IgD-negative memory B cell (primary cell): Measurements from ENCODE around the gene AFF3. TPM values are rescaled to one million over a fixed set of nuclear protein-coding genes. Genes with fewer than 3 reads are reported as not detected.
A peak's percentile ranks its signal among the peaks of the same experiment; 100 is the strongest.

Experiments
- H3K27ac Mint-ChIP-seq, 3 donors: one replicate each; pipeline ENCODE4 v1.8.0; 2020 to 2022; ENCODE audit warnings: mild to moderate bottlenecking in 3 of 3, mixed read lengths in 3 of 3, moderate library complexity in 1 of 3
- H3K27me3 Mint-ChIP-seq: one replicate; pipeline ENCODE4 v1.8.0; 2021; ENCODE audit warnings: mixed read lengths
- H3K36me3 Mint-ChIP-seq: one replicate; pipeline ENCODE4 v1.8.0; 2020; ENCODE audit warnings: mild to moderate bottlenecking, mixed read lengths
- H3K4me1 Mint-ChIP-seq, 3 donors: one replicate each; pipeline ENCODE4 v1.8.0; 2020 to 2022; ENCODE audit warnings: mixed read lengths in 3 of 3, mild to moderate bottlenecking in 1 of 3
- H3K4me3 Mint-ChIP-seq, 4 donors: one replicate each; pipeline ENCODE4 v1.8.0; 2020 to 2022; ENCODE audit warnings: mild to moderate bottlenecking in 4 of 4, mixed read lengths in 4 of 4, moderate library complexity in 3 of 4
- H3K9me3 Mint-ChIP-seq, 3 donors: one replicate each; pipeline ENCODE4 v1.8.0; 2020 to 2021; ENCODE audit warnings: mixed read lengths in 3 of 3, mild to moderate bottlenecking in 1 of 3
- polyA plus RNA-seq: library from polyadenylated mRNA; unstranded; fragments of 300-500 nt; fragmentation: Illumina TruSeq; gene quantifications from one replicate; pipeline ENCODE4 v1.2.3, GENCODE V29; 2021

Gene AFF3
- polyA plus RNA-seq, 1 donor from 2014 or later, result 85.9 TPM

GRCh38 chr2:99708231-99708630, 434.2 kb downstream of the AFF3 start:
- Mint-ChIP-seq H3K4me1 (peaks cover 25 to 48% (median 32%) of the 10 kb centered on the region in 3 donors), H3K9me3 (no peaks in the 10 kb centered on the region), H3K27ac (peak overlapping the region in 1 of 3 donors; percentile 63), H3K4me3 (no peak overlapping the region), H3K27me3 (no peaks in the 10 kb centered on the region), H3K36me3 (peaks cover 5% of the 10 kb centered on the region)

GRCh38 chr2:99707592-99707991, 434.8 kb downstream of the AFF3 start:
- H3K9me3 Mint-ChIP-seq, result no peaks in the 10 kb centered on the region
- peaks cover 25 to 48% (median 30%) of the 10 kb centered on the region in 3 donors for H3K4me1 Mint-ChIP-seq
- peak overlapping the region in 1 of 4 donors; percentile 58 for H3K4me3 Mint-ChIP-seq
- H3K27me3 Mint-ChIP-seq, result no peaks in the 10 kb centered on the region
- peaks cover 6% of the 10 kb centered on the region for H3K36me3 Mint-ChIP-seq
- peak overlapping the region in 2 of 3 donors; percentile 9 to 63 for H3K27ac Mint-ChIP-seq

GRCh38 chr2:99706735-99707134, 435.7 kb downstream of the AFF3 start:
- Mint-ChIP-seq H3K4me1 (peaks cover 25 to 48% (median 30%) of the 10 kb centered on the region in 3 donors), H3K9me3 (no peaks in the 10 kb centered on the region), H3K27me3 (no peaks in the 10 kb centered on the region), H3K36me3 (peaks cover 6% of the 10 kb centered on the region), H3K27ac (peak overlapping the region in 2 of 3 donors; percentile 6 to 25), H3K4me3 (peak overlapping the region in 1 of 4 donors; percentile 58)

GRCh38 chr2:99701503-99701902, 440.9 kb downstream of the AFF3 start:
- Mint-ChIP-seq H3K27me3 (no peaks in the 10 kb centered on the region), H3K4me1 (peaks cover 0 to 18% (median 2%) of the 10 kb centered on the region in 3 donors), H3K36me3 (peaks cover 11% of the 10 kb centered on the region), H3K9me3 (no peaks in the 10 kb centered on the region), H3K27ac (peak overlapping the region in 1 of 3 donors; percentile 20), H3K4me3 (no peak overlapping the region)

GRCh38 chr2:99700482-99701398, 441.6 kb downstream of the AFF3 start:
- no peaks in the 10 kb centered on the region for H3K27me3 Mint-ChIP-seq
- peaks cover 0 to 14% (median 0%) of the 10 kb centered on the region in 3 donors for H3K4me1 Mint-ChIP-seq
- H3K27ac Mint-ChIP-seq, result no peak overlapping the region
- peaks cover 9% of the 10 kb centered on the region for H3K36me3 Mint-ChIP-seq
- no peak overlapping the region for H3K4me3 Mint-ChIP-seq
- no peaks in the 10 kb centered on the region for H3K9me3 Mint-ChIP-seq

- Mint-ChIP-seq H3K36me3 (peaks cover 11% of the 10 kb centered on the region), H3K4me1 (peaks cover 0 to 7% (median 0%) of the 10 kb centered on the region in 3 donors)
Observed at GRCh38 chr2:99698896-99699295, 443.5 kb downstream of the AFF3 start.

GRCh38 chr2:99697811-99698568, 444.4 kb downstream of the AFF3 start:
- peaks cover 0 to 7% (median 0%) of the 10 kb centered on the region in 3 donors for H3K4me1 Mint-ChIP-seq
- no peak overlapping the region for H3K27ac Mint-ChIP-seq
- no peaks in the 10 kb centered on the region for H3K9me3 Mint-ChIP-seq
- H3K4me3 Mint-ChIP-seq, result no peak overlapping the region
- H3K27me3 Mint-ChIP-seq, result no peaks in the 10 kb centered on the region
- H3K36me3 Mint-ChIP-seq, result peaks cover 6% of the 10 kb centered on the region

More at GRCh38 chr2:99698896-99699295, 443.5 kb downstream of the AFF3 start:
- H3K27ac Mint-ChIP-seq, result no peak overlapping the region
- H3K9me3 Mint-ChIP-seq, result no peaks in the 10 kb centered on the region
- H3K27me3 Mint-ChIP-seq, result no peaks in the 10 kb centered on the region
- no peak overlapping the region for H3K4me3 Mint-ChIP-seq

- Mint-ChIP-seq H3K4me1 (peaks cover 5 to 7% (median 6%) of the 10 kb centered on the region in 3 donors), H3K27me3 (no peaks in the 10 kb centered on the region), H3K36me3 (peaks cover 6% of the 10 kb centered on the region), H3K27ac (no peak overlapping the region), H3K4me3 (no peak overlapping the region), H3K9me3 (no peaks in the 10 kb centered on the region)
Observed at GRCh38 chr2:99695944-99696253, 446.5 kb downstream of the AFF3 start.

- H3K36me3 Mint-ChIP-seq, result peaks cover 6% of the 10 kb centered on the region
- no peaks in the 10 kb centered on the region for H3K27me3 Mint-ChIP-seq
- no peaks in the 10 kb centered on the region for H3K9me3 Mint-ChIP-seq
- peak overlapping the region in 1 of 3 donors; percentile 12 for H3K27ac Mint-ChIP-seq
- H3K4me1 Mint-ChIP-seq, result peaks cover 5 to 7% (median 6%) of the 10 kb centered on the region in 3 donors
- no peak overlapping the region for H3K4me3 Mint-ChIP-seq
Observed at GRCh38 chr2:99695130-99695943, 447.1 kb downstream of the AFF3 start.

- no peak overlapping the region for H3K4me3 Mint-ChIP-seq
- H3K27ac Mint-ChIP-seq, result no peak overlapping the region
- no peaks in the 10 kb centered on the region for H3K9me3 Mint-ChIP-seq
- H3K4me1 Mint-ChIP-seq, result peaks cover 2 to 6% (median 5%) of the 10 kb centered on the region in 3 donors
- H3K36me3 Mint-ChIP-seq, result peaks cover 8% of the 10 kb centered on the region
- H3K27me3 Mint-ChIP-seq, result no peaks in the 10 kb centered on the region
Observed at GRCh38 chr2:99694331-99694730, 448.1 kb downstream of the AFF3 start.

- Mint-ChIP-seq H3K36me3 (peaks cover 12% of the 10 kb centered on the region), H3K27ac (peak overlapping the region in 1 of 3 donors; percentile 59), H3K4me1 (peaks cover 0 to 11% (median 5%) of the 10 kb centered on the region in 3 donors), H3K4me3 (peak overlapping the region in 1 of 4 donors; percentile 18), H3K27me3 (no peaks in the 10 kb centered on the region), H3K9me3 (no peaks in the 10 kb centered on the region)
Observed at GRCh38 chr2:99692785-99693184, 449.6 kb downstream of the AFF3 start.

- Mint-ChIP-seq H3K36me3 (peaks cover 11% of the 10 kb centered on the region), H3K4me1 (peaks cover 0 to 11% (median 5%) of the 10 kb centered on the region in 3 donors), H3K9me3 (no peaks in the 10 kb centered on the region), H3K4me3 (no peak overlapping the region), H3K27me3 (no peaks in the 10 kb centered on the region), H3K27ac (peak overlapping the region in 1 of 3 donors; percentile 77)
Observed at GRCh38 chr2:99691926-99692325, 450.5 kb downstream of the AFF3 start.

GRCh38 chr2:99689145-99689742, 453.1 kb downstream of the AFF3 start:
- Mint-ChIP-seq H3K27ac (peak overlapping the region in 2 of 3 donors; percentile 35 to 78), H3K4me3 (no peak overlapping the region), H3K27me3 (no peaks in the 10 kb centered on the region), H3K9me3 (no peaks in the 10 kb centered on the region), H3K36me3 (peaks cover 9% of the 10 kb centered on the region), H3K4me1 (peaks cover 0 to 11% (median 5%) of the 10 kb centered on the region in 3 donors)

- H3K4me3 Mint-ChIP-seq, result no peak overlapping the region
- peak overlapping the region in 2 of 3 donors; percentile 7 to 35 for H3K27ac Mint-ChIP-seq
- H3K27me3 Mint-ChIP-seq, result no peaks in the 10 kb centered on the region
- H3K36me3 Mint-ChIP-seq, result peaks cover 9% of the 10 kb centered on the region
- H3K9me3 Mint-ChIP-seq, result no peaks in the 10 kb centered on the region
- peaks cover 0 to 11% (median 5%) of the 10 kb centered on the region in 3 donors for H3K4me1 Mint-ChIP-seq
Observed at GRCh38 chr2:99688699-99689098, 453.7 kb downstream of the AFF3 start.
